Stimulated activated effector memory CD8-positive, alpha-beta T cell treated with anti-CD3 and anti-CD28 coated beads, Interleukin-12 subunit alpha, Interleukin-12 subunit beta, amount 100 ng/mL, for 72 hours (primary cell): ENCODE data around the gene CREB5.

Experiments used
- ATAC-seq: fragments of 150-1000 bp; cut with Tn5 transposase; 2 replicates; pipeline ENCODE4 v1.10.0; 2021
- DNase-seq, 2 donors: peaks; one replicate each; pipeline ENCODE4 v3.0.0; 2021 to 2022; ENCODE audit warnings: low spot score in 2 of 2
- H3K27ac Mint-ChIP-seq: one replicate; pipeline ENCODE4 v1.8.0; 2022; ENCODE audit warnings: mild to moderate bottlenecking, mixed read lengths
- H3K36me3 Mint-ChIP-seq: one replicate; pipeline ENCODE4 v1.8.0; 2022; ENCODE audit warnings: mild to moderate bottlenecking, mixed read lengths
- H3K4me1 Mint-ChIP-seq: one replicate; pipeline ENCODE4 v1.8.0; 2022; ENCODE audit warnings: mixed read lengths
- H3K4me3 Mint-ChIP-seq: one replicate; pipeline ENCODE4 v1.8.0; 2022; ENCODE audit warnings: mild to moderate bottlenecking, mixed read lengths
- H3K9me3 Mint-ChIP-seq: one replicate; pipeline ENCODE4 v1.8.0; 2022; ENCODE audit warnings: mixed read lengths

Gene CREB5

GRCh38 chr7:28641752-28642545 lies 229.6 kb downstream of the CREB5 start:
- Mint-ChIP-seq H3K4me1 (no peaks in the 10 kb centered on the region), H3K9me3 (no peaks in the 10 kb centered on the region), H3K36me3 (no peaks in the 10 kb centered on the region)

GRCh38 chr7:28643188-28643569 lies 230.9 kb downstream of the CREB5 start:
- no peak overlapping the region for H3K4me3 Mint-ChIP-seq
- DNase-seq: no peak
- no peaks in the 10 kb centered on the region for H3K9me3 Mint-ChIP-seq
- no peak for ATAC-seq
- H3K36me3 Mint-ChIP-seq: no peaks in the 10 kb centered on the region
- H3K4me1 Mint-ChIP-seq: no peaks in the 10 kb centered on the region
- H3K27ac Mint-ChIP-seq: no peak overlapping the region

More at GRCh38 chr7:28641752-28642545, 229.6 kb downstream of the CREB5 start:
- ATAC-seq (no peak), DNase-seq (no peak)
- Mint-ChIP-seq H3K4me3 (no peak overlapping the region), H3K27ac (no peak overlapping the region)

- H3K4me1 Mint-ChIP-seq: no peaks in the 10 kb centered on the region
- H3K36me3 Mint-ChIP-seq: no peaks in the 10 kb centered on the region
- DNase-seq: no peak
- ATAC-seq: no peak
- no peak overlapping the region for H3K4me3 Mint-ChIP-seq
- H3K27ac Mint-ChIP-seq: no peak overlapping the region
- H3K9me3 Mint-ChIP-seq: no peaks in the 10 kb centered on the region
Observed at GRCh38 chr7:28643584-28644340, 231.4 kb downstream of the CREB5 start.

GRCh38 chr7:28645866-28646265 lies 233.5 kb downstream of the CREB5 start:
- DNase-seq (no peak), ATAC-seq (no peak)
- Mint-ChIP-seq H3K4me3 (no peak overlapping the region), H3K27ac (no peak overlapping the region), H3K9me3 (no peaks in the 10 kb centered on the region), H3K4me1 (no peaks in the 10 kb centered on the region), H3K36me3 (no peaks in the 10 kb centered on the region)

GRCh38 chr7:28646376-28647075 lies 234.2 kb downstream of the CREB5 start:
- H3K4me1 Mint-ChIP-seq: no peaks in the 10 kb centered on the region
- H3K4me3 Mint-ChIP-seq: no peak overlapping the region
- no peaks in the 10 kb centered on the region for H3K36me3 Mint-ChIP-seq
- ATAC-seq (no peak), DNase-seq (no peak)
- H3K9me3 Mint-ChIP-seq: no peaks in the 10 kb centered on the region
- no peak overlapping the region for H3K27ac Mint-ChIP-seq

GRCh38 chr7:28647076-28647421 lies 234.7 kb downstream of the CREB5 start:
- H3K36me3 Mint-ChIP-seq: no peaks in the 10 kb centered on the region
- no peak for DNase-seq
- H3K27ac Mint-ChIP-seq: no peak overlapping the region
- no peak for ATAC-seq
- no peak overlapping the region for H3K4me3 Mint-ChIP-seq
- no peaks in the 10 kb centered on the region for H3K9me3 Mint-ChIP-seq
- H3K4me1 Mint-ChIP-seq: no peaks in the 10 kb centered on the region

- no peaks in the 10 kb centered on the region for H3K9me3 Mint-ChIP-seq
- DNase-seq: no peak
- ATAC-seq: no peak
- no peaks in the 10 kb centered on the region for H3K4me1 Mint-ChIP-seq
- no peaks in the 10 kb centered on the region for H3K36me3 Mint-ChIP-seq
- no peak overlapping the region for H3K4me3 Mint-ChIP-seq
- H3K27ac Mint-ChIP-seq: no peak overlapping the region
Observed at GRCh38 chr7:28649189-28649588, 236.9 kb downstream of the CREB5 start.

- ATAC-seq (no peak), DNase-seq (no peak)
- Mint-ChIP-seq H3K27ac (no peak overlapping the region), H3K36me3 (no peaks in the 10 kb centered on the region), H3K4me1 (no peaks in the 10 kb centered on the region), H3K9me3 (no peaks in the 10 kb centered on the region), H3K4me3 (no peak overlapping the region)
Observed at GRCh38 chr7:28649811-28650210, 237.5 kb downstream of the CREB5 start.

GRCh38 chr7:28654110-28654509 lies 241.8 kb downstream of the CREB5 start:
- Mint-ChIP-seq H3K36me3 (no peaks in the 10 kb centered on the region), H3K9me3 (peaks cover 4% of the 10 kb centered on the region)

GRCh38 chr7:28656529-28656928 lies 244.2 kb downstream of the CREB5 start:
- Mint-ChIP-seq H3K9me3 (peaks cover 10% of the 10 kb centered on the region), H3K4me1 (no peaks in the 10 kb centered on the region), H3K4me3 (no peak overlapping the region), H3K27ac (no peak overlapping the region), H3K36me3 (no peaks in the 10 kb centered on the region)
- DNase-seq (no peak), ATAC-seq (no peak)

More at GRCh38 chr7:28654110-28654509, 241.8 kb downstream of the CREB5 start:
- DNase-seq (no peak), ATAC-seq (no peak)
- Mint-ChIP-seq H3K4me3 (no peak overlapping the region), H3K4me1 (no peaks in the 10 kb centered on the region), H3K27ac (no peak overlapping the region)

GRCh38 chr7:28658381-28658780 lies 246.1 kb downstream of the CREB5 start:
- ATAC-seq (no peak), DNase-seq (no peak)
- H3K27ac Mint-ChIP-seq: no peak overlapping the region
- H3K4me3 Mint-ChIP-seq: no peak overlapping the region
- H3K4me1 Mint-ChIP-seq: no peaks in the 10 kb centered on the region
- peaks cover 10% of the 10 kb centered on the region for H3K9me3 Mint-ChIP-seq
- no peaks in the 10 kb centered on the region for H3K36me3 Mint-ChIP-seq

GRCh38 chr7:28660132-28660531 lies 247.8 kb downstream of the CREB5 start:
- H3K36me3 Mint-ChIP-seq: no peaks in the 10 kb centered on the region
- no peak overlapping the region for H3K27ac Mint-ChIP-seq
- H3K4me1 Mint-ChIP-seq: no peaks in the 10 kb centered on the region
- DNase-seq (no peak), ATAC-seq (no peak)
- no peak overlapping the region for H3K4me3 Mint-ChIP-seq
- H3K9me3 Mint-ChIP-seq: peaks cover 13% of the 10 kb centered on the region

GRCh38 chr7:28661826-28662595 lies 249.7 kb downstream of the CREB5 start:
- Mint-ChIP-seq H3K9me3 (peaks cover 13% of the 10 kb centered on the region), H3K27ac (no peak overlapping the region), H3K4me1 (no peaks in the 10 kb centered on the region), H3K36me3 (no peaks in the 10 kb centered on the region), H3K4me3 (no peak overlapping the region)
- DNase-seq (no peak), ATAC-seq (no peak)

- ATAC-seq: no peak
- H3K4me3 Mint-ChIP-seq: no peak overlapping the region
- H3K4me1 Mint-ChIP-seq: no peaks in the 10 kb centered on the region
- peaks cover 3% of the 10 kb centered on the region for H3K9me3 Mint-ChIP-seq
- no peak overlapping the region for H3K27ac Mint-ChIP-seq
- H3K36me3 Mint-ChIP-seq: no peaks in the 10 kb centered on the region
- DNase-seq: no peak
Observed at GRCh38 chr7:28666154-28666553, 253.8 kb downstream of the CREB5 start.

GRCh38 chr7:28668085-28668484 lies 255.8 kb downstream of the CREB5 start:
- H3K36me3 Mint-ChIP-seq: no peaks in the 10 kb centered on the region
- H3K27ac Mint-ChIP-seq: no peak overlapping the region
- ATAC-seq (no peak), DNase-seq (no peak)
- no peak overlapping the region for H3K4me3 Mint-ChIP-seq
- H3K9me3 Mint-ChIP-seq: peaks cover 3% of the 10 kb centered on the region
- no peaks in the 10 kb centered on the region for H3K4me1 Mint-ChIP-seq
